ENCODE results near the gene PLA2R1.

- TF ChIP-seq, protein P1, sequence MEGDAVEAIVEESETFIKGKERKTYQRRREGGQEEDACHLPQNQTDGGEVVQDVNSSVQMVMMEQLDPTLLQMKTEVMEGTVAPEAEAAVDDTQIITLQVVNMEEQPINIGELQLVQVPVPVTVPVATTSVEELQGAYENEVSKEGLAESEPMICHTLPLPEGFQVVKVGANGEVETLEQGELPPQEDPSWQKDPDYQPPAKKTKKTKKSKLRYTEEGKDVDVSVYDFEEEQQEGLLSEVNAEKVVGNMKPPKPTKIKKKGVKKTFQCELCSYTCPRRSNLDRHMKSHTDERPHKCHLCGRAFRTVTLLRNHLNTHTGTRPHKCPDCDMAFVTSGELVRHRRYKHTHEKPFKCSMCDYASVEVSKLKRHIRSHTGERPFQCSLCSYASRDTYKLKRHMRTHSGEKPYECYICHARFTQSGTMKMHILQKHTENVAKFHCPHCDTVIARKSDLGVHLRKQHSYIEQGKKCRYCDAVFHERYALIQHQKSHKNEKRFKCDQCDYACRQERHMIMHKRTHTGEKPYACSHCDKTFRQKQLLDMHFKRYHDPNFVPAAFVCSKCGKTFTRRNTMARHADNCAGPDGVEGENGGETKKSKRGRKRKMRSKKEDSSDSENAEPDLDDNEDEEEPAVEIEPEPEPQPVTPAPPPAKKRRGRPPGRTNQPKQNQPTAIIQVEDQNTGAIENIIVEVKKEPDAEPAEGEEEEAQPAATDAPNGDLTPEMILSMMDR (IDR thresholded peaks at IDR 0.05) = no peak
- no peak for TF ChIP-seq POLR2A (IDR thresholded peaks at IDR 0.05)
Observed at GRCh38 chr2:159900343-159900742, 162.1 kb downstream of the PLA2R1 start.
